GM15510 (cell line): ENCODE data around the gene ACSBG1.

Experiments
- POLR2A ChIP-seq: IDR thresholded peaks from 3 replicates; pipeline ENCODE4 v1.6.1; 2011; ENCODE audit warnings: borderline replicate concordance; ENCODE audit not compliant: insufficient read length; ENCODE audit errors: extremely low read depth

The ACSBG1 gene

DNA sequence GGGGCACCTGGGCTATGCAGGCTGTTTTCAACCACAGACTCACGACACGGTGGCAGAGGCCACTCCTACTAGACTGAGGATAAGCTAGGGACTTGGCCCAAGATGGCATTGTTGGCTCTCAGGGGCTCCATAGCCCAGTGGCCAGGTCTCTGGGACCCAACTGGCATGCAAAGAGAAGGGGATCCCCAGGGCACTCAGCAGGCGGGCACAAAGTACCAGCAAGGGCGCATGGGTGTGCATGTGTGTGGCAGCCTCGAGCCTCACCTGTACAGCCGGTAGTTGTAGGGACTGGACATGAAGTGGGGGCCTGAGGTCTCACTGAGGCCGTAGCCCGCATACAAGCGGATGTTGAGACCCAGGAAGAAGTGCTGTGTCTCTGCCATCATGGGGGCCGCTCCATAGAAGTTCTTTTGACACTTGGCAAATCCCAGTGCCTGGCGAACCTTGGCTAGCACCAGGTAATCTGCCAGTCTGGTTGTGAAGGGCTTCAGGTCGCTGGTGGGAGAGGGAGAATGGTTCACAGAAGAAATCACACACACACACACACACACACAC, 55.0 kb downstream of the ACSBG1 start:
- TF ChIP-seq POLR2A = no peak

DNA sequence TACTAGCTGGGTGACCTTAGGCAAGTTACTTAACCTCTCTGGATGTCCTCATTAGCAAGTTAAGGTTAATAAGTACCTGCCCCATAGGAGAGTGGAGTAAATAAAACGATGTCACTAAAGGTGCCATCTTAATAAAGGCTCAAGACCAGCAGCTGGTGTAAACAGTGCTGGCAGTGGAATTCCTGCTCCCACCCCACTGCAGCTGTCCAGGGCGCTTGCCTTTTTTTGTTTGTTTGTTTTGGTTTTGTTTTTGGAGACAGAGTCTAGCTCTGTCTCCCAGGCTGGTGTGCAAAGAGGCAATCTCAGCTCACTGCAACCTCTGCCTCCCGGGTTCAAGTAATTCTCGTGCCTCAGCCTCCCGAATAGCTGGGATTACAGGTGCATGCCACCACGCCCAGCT, 56.3 kb downstream of the ACSBG1 start:
- TF ChIP-seq POLR2A = no peak

DNA sequence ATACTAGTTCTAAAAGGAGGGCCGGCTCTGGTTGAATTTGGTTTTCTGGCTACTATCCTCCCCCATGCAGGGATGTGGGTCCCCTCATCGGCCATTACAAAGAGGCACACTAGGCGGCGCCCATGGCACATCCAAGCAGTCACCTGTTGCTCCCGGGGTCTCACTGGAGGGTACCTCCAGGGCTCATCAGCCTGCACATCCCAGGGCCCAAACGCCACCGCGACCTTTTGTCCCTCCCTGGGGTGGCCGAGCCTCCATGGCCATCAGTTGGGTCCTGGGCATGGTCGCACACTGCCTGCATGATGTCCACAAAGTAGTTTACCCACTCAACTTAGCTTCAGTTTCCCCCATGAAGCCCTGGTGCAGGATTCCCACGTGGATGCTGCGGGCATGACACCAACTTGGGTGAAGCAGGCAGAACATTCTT, 56.9 kb downstream of the ACSBG1 start:
- TF ChIP-seq POLR2A = no peak

DNA sequence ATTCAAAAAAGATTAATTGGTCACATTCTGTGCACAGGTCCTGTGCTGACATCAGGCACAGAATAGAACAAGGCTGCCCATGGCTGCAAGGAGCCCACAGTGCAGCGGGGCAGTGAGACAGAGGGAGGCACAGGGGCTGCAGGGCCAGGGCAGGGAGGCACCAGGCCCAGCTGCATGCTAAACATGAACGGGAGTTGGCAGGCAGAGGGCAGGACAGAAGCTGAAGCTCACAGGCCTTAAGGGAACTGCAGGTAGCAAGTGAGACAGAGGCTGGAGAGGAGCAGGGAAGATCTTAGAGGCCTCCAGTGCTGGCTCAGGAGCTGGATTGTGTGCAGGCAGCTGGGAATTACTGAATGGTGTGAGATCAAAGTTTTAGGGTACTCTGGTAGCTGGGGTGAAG, 59.0 kb downstream of the ACSBG1 start:
- TF ChIP-seq POLR2A = no peak

DNA sequence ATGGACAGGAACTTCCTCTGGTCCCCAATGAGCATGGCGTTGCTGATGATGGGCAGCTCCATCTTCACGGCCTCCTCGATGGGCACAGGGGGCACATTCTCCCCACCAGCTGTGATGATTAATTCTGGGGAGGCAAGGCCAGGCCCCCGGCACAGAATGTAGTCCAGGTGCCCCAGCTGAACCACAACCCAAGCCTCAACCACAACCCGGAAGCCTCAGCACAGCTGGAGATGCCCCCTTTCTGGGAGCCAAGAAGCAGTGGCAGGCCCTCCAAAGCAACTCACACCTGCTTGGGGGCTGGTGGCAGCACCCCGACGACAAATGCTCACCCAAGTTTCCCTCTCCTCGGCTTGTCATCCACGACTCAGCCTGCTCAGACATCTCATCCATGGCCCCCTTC, 60.0 kb downstream of the ACSBG1 start:
- TF ChIP-seq POLR2A = no peak

DNA sequence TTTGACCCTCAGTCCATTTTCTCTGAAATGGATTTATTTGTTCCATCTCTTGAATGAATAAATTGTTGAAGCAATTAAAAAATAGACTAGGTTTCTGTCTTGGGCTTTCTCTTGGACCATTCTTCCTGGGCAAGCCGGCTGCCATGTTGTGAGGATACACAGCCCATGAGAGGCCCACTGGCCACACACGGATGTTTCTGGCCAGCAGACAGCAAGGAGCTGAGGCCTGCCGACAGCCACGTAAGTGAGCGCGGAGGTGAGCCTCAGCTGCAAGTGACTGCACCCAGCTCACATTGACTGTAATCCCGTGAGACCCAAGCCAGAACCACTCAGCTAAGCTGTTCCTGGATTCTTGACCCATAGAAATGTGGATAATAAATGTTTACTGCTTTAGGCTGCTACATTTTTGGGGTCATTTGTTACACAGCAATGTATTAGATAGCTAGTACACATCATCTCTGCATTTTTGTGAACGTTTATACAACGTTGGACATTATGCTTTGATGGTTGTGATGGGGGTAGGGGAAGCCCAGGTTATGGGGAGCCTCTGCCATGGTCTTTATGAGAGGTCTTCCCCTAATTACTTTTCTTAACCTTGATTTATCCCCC, 62.4 kb downstream of the ACSBG1 start:
- no peak for TF ChIP-seq POLR2A

DNA sequence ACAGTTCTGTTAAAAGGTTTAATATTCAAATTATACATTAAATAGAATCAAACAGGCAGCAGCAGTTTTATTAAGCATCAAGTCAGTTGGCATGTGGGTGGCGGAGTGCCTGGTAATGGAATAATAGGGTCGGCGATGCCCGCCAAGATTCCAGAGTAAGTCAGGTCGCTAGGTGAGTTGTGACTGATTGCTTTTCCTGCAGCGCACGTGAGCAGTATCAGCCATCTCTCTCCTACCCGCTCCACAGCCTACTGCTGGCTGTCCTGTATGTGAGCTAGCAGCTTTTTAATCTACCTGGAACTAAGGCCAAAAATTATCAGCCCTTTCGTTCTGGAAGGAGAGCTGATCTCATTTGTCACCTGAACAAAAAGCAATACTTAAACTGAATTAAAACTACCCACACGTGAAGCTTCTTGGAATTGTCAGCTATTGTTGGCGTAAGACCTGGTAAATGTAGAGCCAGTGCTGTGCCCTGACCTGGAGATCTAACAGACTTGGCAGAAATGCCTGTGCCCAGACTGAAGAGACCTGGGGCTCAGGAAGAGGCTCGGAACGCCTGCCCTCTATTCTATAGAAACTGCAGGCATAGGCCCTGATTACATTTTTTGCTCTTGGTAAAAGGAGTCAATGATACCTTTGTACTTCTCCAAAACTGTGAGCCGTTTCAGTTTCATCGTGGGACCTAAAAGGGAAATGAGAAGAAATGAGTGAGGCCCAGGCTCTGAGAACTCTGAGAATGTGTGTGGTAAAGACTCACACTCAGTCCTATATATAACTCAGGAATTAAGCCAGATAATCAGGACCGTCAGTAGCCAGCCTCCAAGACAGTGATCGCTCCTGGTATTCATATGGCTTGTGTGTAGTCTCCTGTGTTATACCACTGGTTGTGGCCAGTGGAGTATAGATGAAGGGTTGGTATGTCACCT, 63.3 kb downstream of the ACSBG1 start:
- TF ChIP-seq POLR2A = no peak

DNA sequence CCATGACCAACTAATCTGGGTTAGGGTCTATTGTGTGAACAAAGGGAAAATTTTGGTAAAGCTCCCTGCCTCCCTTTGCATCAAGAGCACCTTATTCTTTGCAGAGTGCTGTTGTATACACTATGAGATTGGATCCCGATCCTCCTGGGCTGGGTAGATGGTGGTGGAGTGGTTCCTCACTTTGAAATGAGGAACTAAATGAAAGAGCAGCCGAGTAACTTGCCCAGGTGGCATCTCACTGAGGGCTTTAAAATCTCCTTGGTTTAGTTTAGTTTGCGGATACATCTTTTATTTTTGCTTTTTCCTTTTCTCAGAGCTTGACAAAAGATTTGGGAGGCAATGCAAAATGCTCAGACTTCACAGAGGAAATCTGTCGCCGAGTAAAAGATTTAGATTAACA, 65.8 kb downstream of the ACSBG1 start:
- no peak for TF ChIP-seq POLR2A

DNA sequence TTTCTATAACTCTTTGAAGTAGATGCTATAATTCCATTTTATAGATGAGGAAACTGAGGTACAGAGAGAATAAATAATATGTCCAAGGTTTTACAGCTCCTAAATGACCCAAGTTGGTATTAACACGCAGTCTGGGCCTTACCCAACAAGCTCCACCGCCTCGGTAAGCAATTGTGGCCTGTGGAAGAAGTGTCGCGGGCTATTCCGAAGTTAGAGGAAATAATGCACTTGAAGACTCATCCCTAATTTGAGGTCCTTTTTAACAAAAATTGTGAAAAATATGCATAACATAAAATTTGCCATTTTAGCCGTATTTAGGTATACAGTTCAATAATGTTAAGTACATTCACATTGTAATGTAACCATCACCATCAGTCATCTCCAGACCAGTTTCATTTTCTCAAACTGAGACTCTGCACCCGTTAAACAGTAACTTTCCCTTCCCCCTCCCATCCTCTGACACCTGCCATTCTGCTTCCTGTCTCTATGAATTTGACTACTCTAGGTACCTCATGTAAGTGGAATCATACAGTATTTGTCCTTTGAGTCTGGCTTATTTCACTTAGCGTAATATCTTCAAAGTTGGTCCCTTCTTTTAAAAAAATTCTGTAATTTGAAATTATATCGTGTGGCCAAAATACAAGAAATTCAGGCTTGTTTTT, 67.0 kb downstream of the ACSBG1 start:
- TF ChIP-seq POLR2A = no peak

DNA sequence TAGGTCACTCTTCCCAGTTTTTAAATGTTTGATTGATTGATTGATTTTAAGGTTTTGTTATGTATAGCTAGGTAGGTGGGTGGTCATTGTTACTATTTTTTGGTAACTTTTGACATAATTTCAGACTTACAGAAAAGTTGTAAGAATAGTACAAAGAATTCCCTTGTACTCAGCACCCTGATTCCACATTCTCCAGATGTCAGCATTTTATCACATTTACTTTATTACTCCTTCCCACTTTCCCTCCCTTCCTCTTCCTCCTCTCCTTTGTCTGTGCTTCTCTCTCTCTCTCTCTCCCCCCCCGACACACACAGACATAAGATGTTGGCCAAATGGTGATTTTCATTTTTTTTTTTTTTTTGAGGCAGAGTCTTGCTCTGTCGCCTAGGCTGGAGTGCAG, 70.4 kb downstream of the ACSBG1 start:
- TF ChIP-seq POLR2A = no peak

DNA sequence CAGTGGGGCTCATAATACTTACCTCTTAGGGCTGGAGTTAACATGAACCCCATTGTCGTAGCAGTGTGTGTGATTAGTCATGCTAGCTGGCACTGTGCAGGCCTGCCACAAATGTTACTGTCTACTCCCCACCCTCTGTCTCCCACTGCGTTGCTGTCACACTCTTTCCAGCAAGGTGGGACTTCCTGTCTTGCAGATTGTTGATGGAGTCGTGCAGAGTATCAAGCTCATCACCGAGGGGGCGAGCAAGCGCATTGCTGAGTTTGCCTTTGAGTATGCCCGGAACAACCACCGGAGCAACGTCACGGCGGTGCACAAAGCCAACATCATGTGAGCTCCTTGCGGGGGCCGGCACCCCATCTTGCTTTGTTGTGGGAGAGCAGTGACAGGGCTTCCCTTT, 72.3 kb downstream of the ACSBG1 start:
- TF ChIP-seq POLR2A = no peak

DNA sequence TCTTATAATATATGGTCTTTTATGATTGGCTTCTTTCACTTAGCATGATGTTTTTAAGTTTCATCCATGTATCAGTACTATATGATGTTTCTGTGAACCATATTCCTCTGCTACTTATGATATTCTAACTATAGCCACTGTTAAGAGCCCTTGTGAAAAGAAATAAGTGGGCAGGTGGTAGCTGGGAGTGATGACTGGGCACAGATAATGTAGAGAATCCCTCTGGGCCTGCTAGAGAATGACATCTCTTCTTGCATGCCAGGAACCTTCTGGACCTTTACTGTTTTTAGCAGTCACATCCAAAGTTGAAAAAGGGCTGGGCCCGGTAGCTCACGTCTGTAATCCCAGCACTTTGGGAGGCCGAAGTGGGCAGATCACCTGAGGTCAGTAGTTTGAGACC, 75.0 kb downstream of the ACSBG1 start:
- no peak for TF ChIP-seq POLR2A

DNA sequence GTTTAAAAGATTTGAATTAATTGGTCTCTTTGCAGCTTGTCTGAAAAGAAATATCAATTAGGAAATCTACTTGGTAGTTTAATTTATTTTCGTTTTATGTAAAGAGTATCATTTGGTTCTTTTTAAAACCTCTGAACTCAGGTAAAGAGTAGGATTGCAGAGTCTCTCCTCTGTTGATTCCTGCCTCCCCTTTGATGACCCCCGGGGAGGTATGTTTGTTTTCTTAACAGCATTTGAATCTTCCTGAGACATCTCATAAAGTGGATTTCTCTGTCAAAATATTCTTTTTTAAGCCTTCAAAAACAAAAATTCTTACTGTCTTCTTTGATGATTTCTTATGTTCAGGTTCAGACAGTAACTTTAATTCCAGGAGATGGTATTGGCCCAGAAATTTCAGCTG, 77.2 kb downstream of the ACSBG1 start:
- TF ChIP-seq POLR2A = no peak

DNA sequence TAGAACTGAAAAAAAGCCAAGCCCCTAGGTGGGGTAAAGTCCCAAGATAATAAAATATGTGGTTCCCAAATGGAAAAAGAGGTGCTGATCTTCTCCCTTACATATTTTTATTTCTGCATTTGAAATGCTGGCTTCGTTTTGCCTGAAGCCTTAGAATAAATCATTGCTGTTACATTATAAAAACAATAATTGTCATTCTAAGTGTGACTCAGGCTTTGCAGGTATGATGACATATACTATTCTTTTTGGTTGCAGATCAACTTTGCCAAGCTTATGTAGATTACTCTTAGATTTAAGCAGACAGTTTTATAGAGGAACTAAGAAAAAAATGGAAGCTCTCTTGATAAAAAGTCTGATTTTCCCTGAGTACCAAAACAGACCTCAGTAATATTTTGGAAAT, 77.7 kb downstream of the ACSBG1 start:
- no peak for TF ChIP-seq POLR2A

DNA sequence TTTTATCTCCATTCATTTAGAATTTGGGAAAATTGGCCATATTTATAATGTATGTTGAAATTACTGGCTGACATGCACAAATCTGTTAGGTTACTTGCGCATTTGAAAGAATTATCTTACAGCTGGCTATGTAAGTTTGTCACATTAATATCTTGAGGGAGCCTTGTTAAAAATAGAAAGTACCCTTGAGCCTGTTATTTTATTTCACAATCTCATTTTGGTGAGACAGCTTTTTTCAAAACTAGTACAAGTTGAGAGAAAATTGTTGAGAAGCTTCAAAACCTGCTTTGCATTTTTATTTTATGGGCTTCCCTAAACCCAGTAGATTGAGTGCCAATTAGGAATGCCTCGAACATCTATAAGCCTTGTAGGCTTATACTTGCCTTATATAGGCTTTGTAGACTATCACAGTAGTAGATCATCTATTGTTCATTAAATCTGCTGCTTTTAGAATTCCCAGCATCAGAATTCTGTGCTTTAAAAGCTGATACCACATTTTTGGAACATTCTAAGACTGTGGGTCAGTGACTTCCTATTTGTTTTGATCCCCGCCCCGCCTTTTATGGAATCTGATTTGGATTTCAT, 78.9 kb downstream of the ACSBG1 start:
- TF ChIP-seq POLR2A = no peak
